ENCODE measurements around the gene SIRT3.

The SIRT3 gene

GRCh38 chr11:214083-214482, 22.1 kb downstream of the SIRT3 start:
- no peak overlapping the region for H3K4me2 ChIP-seq
- no peak overlapping the region for H2AFZ ChIP-seq (ENCODE audit: low read depth)
- peaks cover 11% of the 10 kb centered on the region for H3K4me1 ChIP-seq (ENCODE audit: low read depth, poor library complexity, severe bottlenecking)
- H3K4me3 ChIP-seq (IDR thresholded peaks at IDR 0.05; ENCODE audit: insufficient read depth, low read depth, low read length), result no peak overlapping the region
- H3K27ac ChIP-seq, result no peak overlapping the region
- H3K79me2 ChIP-seq (ENCODE audit: insufficient read depth, low read depth), result peaks cover 14% of the 10 kb centered on the region
- no peaks in the 10 kb centered on the region for H3K27me3 ChIP-seq (ENCODE audit: insufficient read depth, low read depth)
- H3K36me3 ChIP-seq (ENCODE audit: insufficient read depth), result no peaks in the 10 kb centered on the region
- H3K9ac ChIP-seq, result no peak overlapping the region
- no peaks in the 10 kb centered on the region for H4K20me1 ChIP-seq (ENCODE audit: insufficient read depth)
- no peak for TF ChIP-seq CTCF (conservative IDR thresholded peaks at IDR 0.05; ENCODE audit: low read depth, low read length)

GRCh38 chr11:213111-213510, 23.0 kb downstream of the SIRT3 start:
- H3K27ac ChIP-seq, result no peak overlapping the region
- H3K27me3 ChIP-seq (ENCODE audit: insufficient read depth, low read depth), result no peaks in the 10 kb centered on the region
- no peak overlapping the region for H2AFZ ChIP-seq (ENCODE audit: low read depth)
- H3K36me3 ChIP-seq (ENCODE audit: insufficient read depth), result no peaks in the 10 kb centered on the region
- no peaks in the 10 kb centered on the region for H4K20me1 ChIP-seq (ENCODE audit: insufficient read depth)
- no peak overlapping the region for H3K4me2 ChIP-seq
- no peak overlapping the region for H3K4me3 ChIP-seq (IDR thresholded peaks at IDR 0.05; ENCODE audit: insufficient read depth, low read depth, low read length)
- H3K79me2 ChIP-seq (ENCODE audit: insufficient read depth, low read depth), result peaks cover 19% of the 10 kb centered on the region
- no peak overlapping the region for H3K9ac ChIP-seq
- TF ChIP-seq CTCF (conservative IDR thresholded peaks at IDR 0.05; ENCODE audit: low read depth, low read length), result no peak
- peaks cover 11% of the 10 kb centered on the region for H3K4me1 ChIP-seq (ENCODE audit: low read depth, poor library complexity, severe bottlenecking)

- H3K4me3 ChIP-seq (IDR thresholded peaks at IDR 0.05; ENCODE audit: insufficient read depth, low read depth, low read length), result no peak overlapping the region
- H3K27ac ChIP-seq, result no peak overlapping the region
- H3K4me1 ChIP-seq (ENCODE audit: low read depth, poor library complexity, severe bottlenecking), result peaks cover 11% of the 10 kb centered on the region
- H3K79me2 ChIP-seq (ENCODE audit: insufficient read depth, low read depth), result peaks cover 21% of the 10 kb centered on the region
- TF ChIP-seq CTCF (conservative IDR thresholded peaks at IDR 0.05; ENCODE audit: low read depth, low read length), result no peak
- H3K4me2 ChIP-seq, result no peak overlapping the region
- no peak overlapping the region for H3K9ac ChIP-seq
- no peak overlapping the region for H2AFZ ChIP-seq (ENCODE audit: low read depth)
- H4K20me1 ChIP-seq (ENCODE audit: insufficient read depth), result no peaks in the 10 kb centered on the region
- no peaks in the 10 kb centered on the region for H3K36me3 ChIP-seq (ENCODE audit: insufficient read depth)
- H3K27me3 ChIP-seq (ENCODE audit: insufficient read depth, low read depth), result no peaks in the 10 kb centered on the region
These were observed 23.7 kb downstream of the SIRT3 start for GRCh38 chr11:212150-213100.

DNA sequence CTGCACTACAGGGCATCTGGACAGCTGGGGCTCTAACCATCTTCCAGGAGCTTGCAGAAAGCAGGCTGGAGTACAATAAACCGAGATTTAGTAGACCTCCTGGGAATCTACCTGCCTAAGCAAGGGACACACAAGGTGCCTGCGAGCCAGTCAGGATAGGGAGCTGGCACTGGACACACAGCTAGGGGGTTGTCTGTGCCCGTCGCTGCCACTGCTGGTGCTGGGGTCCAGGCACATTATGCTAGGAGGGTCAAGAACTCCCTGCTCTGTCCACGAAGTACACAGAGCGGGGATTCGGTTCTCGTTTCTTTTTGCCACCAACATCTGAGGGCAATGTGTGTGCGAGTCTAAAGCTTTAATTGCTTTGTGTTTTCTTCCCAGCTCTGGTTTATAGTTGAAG, 24.4 kb downstream of the SIRT3 start:
- Histone ChIP-seq H4K20me1 (ENCODE audit: insufficient read depth) (no peaks in the 10 kb centered on the region), H2AFZ (ENCODE audit: low read depth) (no peak overlapping the region), H3K4me3 (IDR thresholded peaks at IDR 0.05; ENCODE audit: insufficient read depth, low read depth, low read length) (no peak overlapping the region), H3K27me3 (ENCODE audit: insufficient read depth, low read depth) (no peaks in the 10 kb centered on the region), H3K79me2 (ENCODE audit: insufficient read depth, low read depth) (peaks cover 25% of the 10 kb centered on the region), H3K36me3 (ENCODE audit: insufficient read depth) (no peaks in the 10 kb centered on the region), H3K27ac (no peak overlapping the region), H3K4me2 (no peak overlapping the region), H3K9ac (no peak overlapping the region), H3K4me1 (ENCODE audit: low read depth, poor library complexity, severe bottlenecking) (peaks cover 11% of the 10 kb centered on the region)
- no peak for TF ChIP-seq CTCF (conservative IDR thresholded peaks at IDR 0.05; ENCODE audit: low read depth, low read length)
